Subcutaneous adipose tissue (tissue), 4 donors: Measurements from ENCODE around the gene NTM. TPM values are rescaled to one million over a fixed set of nuclear protein-coding genes. Genes with fewer than 3 reads are reported as not detected.

Experiments
- CTCF ChIP-seq: fragments of 450-650 bp; IDR thresholded peaks from one replicate; pipeline ENCODE4 v1.5.1; 2016; ENCODE audit warnings: low read depth, mild to moderate bottlenecking, control low read depth, antibody characterized with exemption, moderate library complexity
- total RNA-seq, 4 donors: library from RNA; depleted of rRNA; stranded (reverse); fragments of >200 nt; gene quantifications; one replicate each; pipeline ENCODE4 v1.1.0, GENCODE V29; 2016

Gene NTM
- total RNA-seq, 4 donors from 2014 or later: 1.5 to 5.7 (median 1.7) TPM

- TF ChIP-seq CTCF: no peak
Observed at GRCh38 chr11:132288036-132288435, 917.6 kb downstream of the NTM start.

- no peak for TF ChIP-seq CTCF
Observed at GRCh38 chr11:132289590-132290256, 919.3 kb downstream of the NTM start.

GRCh38 chr11:132293586-132293985 is 923.2 kb downstream of the NTM start:
- no peak for TF ChIP-seq CTCF

GRCh38 chr11:132296946-132297610 is 926.7 kb downstream of the NTM start:
- TF ChIP-seq CTCF: no peak

- TF ChIP-seq CTCF: no peak
Observed at GRCh38 chr11:132298357-132298756, 927.9 kb downstream of the NTM start.

GRCh38 chr11:132300283-132300682 is 929.9 kb downstream of the NTM start:
- TF ChIP-seq CTCF: no peak

GRCh38 chr11:132301465-132301864 is 931.0 kb downstream of the NTM start:
- TF ChIP-seq CTCF: no peak
